Hematopoietic multipotent progenitor cell treated with erythropoietin and hydrocortisone succinate and interleukin-3 and kit ligand, for 17 days (in vitro differentiated cells): ENCODE results near the gene COL8A2.
"Not testable (repeated sequence)": the region's sequence is repeated elsewhere in the genome, so short reads cannot be mapped to it uniquely, and the experiment has no call there.

Experiments used
- DNase-seq: peaks from one replicate; pipeline ENCODE4 v3.0.0-alpha.2; 2015; ENCODE audit warnings: low spot score

COL8A2 gene

DNA sequence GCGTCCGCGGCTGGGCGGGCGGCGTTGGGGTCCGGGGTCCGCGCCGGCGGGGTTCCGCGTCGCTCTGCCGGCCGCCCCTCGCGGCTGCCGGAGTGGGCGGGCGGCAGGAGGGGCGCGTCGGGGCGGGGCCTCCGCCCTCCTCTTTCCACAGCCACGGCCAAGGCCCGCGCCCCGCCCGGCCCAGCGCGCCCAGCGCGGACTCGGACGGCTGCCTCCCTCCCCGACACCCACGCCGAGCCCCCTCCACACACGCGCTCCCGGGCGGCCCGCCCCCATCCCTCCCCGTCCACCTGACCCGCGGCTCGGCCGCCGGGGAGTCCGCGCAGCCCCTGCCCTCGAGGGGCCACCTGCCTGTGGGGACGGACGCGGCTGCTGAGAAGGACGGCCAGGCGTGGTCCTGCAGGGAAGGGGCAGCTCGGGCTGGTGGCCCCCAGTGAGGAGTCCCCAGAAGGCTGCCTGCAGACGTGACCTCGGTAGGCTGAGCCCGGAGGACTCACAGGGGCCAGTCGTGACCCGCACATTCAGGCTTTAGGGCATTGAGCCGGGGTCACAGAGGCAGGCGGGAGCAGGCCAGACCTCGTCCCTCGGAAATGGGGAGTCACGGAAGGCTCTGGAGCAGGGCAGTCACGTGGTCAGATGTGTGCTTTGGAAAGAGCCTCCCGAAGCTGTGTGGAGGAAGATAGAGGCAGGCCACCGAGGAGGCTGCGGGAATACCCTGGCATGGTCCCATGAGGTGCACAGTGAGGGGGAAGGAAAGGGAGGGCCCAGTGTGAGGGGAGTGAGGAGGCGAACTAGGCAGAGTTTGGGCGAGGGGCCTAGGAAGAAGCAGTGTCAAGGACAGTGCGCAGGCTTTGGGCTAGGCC, at the start of gene COL8A2:
COL8A2 (minus strand) TSS at position 94 of the 863 bp plus-strand sequence. CDS start 24,980 bp downstream, outside the sequence.
- no peak for DNase-seq

DNA sequence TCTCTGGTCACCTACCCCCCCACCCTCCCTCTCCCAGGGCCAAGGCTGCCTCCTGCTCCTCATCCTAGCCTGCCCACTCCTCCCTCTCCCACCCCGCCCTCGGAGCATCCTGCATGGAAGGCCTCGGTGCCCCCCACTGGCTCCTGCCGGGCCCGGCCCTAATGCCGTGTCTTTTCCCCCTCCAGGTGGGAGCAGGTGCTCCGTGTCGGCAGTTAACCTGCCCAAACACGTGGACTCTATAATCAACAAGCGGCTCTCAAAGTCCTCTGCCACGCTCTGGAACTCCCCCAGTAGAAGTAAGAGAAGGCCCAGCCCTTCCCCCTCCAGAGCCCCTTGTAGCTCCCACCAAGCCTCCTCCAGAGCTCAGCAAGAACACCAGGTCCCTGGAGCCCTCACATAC, 49.7 kb upstream of the COL8A2 start:
- no peak for DNase-seq

DNA sequence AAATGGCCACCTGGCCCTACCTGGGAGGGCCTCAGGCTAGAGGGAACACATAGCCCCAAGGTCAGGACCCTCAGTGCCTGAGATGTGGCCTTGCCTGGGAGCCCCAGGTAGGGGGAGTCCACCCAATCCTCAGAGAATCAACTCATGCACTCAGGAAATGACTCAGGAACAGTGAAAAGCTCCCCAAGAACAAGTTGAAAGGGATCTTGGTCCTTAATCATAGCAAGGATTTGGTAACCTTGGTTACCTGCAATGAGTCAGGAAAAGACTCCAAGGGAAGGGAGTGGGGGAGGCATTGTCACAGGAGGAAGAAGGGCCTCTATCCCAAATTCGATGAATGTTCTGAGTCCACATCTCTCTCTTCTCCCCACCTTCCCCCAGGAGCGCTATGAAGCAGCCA, 48.0 kb upstream of the COL8A2 start:
- no peak for DNase-seq

DNA sequence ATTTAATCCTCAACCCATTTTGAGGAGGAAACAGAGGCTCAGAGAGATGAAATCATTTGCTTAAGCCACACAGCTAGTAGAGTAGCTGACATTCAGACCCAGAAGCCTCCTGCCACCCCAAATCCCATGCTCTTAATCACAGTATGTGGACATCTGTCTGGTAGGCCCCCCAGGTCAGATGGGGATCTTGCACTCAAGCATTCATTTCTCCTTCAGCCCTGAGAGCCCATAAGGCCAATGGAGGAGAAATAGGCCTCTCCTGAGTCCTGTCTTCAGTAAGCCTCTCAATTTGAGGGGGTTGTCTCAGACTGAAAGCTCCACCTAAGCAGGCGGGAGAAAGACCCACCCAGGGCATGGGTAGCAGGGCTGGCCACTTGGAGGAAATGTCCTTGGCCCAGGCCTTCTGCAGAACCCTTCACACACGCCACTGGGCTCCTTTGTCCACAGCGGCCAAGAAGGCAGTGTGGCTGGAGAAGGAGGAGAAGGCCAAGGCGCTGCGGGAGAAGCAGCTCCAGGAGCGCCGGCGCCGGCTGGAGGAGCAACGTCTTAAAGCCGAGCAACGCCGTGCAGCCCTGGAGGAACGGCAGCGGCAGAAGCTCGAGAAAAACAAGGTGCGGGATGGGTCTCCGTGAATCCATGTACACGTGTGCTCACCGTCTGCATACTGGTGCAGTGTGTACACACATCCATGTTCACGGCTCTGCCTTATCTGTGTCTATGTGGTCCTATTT, 47.2 kb upstream of the COL8A2 start:
- no peak for DNase-seq

DNA sequence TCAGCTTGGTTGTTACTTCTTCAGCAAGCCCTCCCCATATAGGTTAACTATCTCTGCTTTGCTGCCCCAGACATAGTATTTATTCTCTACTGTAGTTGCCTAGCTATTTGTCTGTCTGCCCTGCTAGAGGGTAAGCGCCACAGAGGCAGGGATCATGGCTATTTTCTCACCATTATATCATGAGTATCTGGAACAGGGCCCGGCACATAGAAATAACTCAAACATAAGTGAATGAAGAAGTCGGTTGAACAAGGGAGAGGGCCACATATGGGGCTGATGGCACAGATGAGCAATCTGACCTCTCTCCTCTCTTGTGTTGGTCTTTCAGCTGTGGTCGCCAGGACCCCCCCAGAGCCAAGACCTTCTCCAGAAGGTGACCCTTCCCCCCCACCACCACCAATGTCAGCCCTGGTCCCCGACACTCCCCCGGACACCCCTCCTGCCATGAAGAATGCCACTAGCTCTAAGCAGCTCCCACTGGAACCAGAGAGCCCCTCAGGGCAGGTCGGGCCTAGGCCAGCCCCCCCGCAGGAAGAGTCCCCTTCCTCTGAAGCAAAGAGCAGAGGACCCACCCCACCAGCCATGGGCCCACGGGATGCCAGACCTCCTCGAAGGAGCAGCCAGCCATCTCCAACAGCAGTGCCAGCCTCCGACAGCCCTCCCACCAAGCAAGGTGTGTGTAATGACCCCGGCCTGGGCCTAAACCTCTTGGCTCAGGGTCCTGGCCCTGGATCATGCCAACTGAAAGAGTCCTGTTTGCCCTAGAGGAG, 45.8 kb upstream of the COL8A2 start:
- DNase-seq, result no peak

DNA sequence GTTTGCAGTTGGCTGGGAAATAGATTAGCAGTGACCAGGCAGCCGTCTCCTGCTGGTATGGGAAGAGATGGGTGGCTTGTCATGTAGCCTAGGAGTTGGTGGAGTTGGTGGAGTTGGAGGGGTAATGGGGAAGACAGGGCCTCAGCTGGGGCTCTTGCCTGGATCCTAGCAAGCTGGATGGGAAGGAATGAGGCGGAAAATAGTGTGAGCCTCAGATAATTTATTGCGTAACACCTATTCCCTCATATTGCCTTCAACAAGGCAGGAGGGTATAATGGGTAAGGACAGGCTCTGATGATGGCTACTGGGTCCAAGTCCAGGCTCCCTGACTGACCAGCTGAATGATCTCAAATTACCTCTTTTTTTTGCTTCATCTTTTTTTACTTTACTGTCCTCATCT, 43.5 kb upstream of the COL8A2 start:
- DNase-seq, result no peak

DNA sequence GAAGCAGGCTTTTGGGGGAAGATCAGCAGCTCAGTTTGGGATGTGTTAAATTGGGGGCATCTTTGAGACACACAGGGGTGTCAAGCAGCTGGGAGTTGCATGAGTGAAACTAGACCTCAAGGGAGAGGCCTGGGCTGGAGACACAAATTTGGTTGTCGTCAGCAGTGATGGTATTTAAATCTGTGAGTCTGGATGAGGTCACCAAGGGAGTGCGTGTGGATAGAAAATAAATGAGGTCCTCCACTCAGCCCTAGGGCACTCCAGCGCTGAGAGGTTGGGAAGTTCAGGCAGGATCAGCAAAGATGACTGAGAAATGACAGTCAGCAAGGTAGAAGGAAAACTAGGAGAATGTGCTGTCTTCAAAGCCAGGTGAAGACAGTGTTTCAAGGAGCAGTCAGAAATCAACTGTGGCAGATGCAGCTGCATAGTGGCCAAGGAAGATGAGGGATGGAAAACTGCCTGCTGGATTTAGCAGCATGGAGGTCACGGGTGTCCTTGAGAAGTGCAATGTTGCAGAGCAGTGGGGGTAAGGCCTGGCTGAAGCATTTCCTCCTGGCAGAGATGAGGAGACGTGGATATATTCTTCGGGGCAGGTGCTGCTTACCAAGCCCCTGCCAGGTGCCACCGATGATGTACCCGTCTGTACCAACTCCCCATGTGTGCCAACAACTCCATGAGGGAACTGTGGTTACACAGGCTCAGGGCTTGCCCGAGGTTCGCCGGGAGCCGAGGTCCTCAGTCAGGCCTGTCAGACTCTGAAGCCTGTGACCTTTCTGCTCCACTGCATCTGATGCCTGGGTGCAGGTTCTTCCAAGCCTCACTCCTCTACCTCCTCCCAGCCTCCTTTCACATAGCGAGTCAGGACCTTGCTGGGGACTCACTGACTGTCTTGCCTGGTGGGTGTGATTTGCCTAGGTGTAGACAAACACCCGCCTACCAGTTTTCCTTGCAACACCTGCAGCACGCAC, 42.2 kb upstream of the COL8A2 start:
- DNase-seq, result no peak

DNA sequence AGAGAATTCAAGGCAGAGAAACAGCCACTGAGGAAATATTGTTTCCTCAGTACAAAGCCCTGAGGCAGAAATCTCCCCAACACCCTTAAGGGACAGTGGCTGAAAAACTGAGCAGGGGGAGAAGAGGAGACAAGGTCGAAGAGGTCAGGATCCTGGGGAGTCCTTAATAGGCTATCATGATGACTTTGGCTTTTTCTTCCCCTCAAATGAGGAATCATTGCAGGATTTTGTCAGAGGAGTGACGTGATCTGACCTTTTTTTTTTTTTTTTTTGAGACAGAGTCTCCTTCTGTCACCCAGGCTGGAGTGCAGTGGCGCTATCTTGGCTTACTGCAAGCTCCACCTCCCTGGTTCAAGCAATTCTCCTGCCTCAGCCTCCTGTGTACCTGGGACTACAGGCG, 41.1 kb upstream of the COL8A2 start:
- DNase-seq, result no peak

DNA sequence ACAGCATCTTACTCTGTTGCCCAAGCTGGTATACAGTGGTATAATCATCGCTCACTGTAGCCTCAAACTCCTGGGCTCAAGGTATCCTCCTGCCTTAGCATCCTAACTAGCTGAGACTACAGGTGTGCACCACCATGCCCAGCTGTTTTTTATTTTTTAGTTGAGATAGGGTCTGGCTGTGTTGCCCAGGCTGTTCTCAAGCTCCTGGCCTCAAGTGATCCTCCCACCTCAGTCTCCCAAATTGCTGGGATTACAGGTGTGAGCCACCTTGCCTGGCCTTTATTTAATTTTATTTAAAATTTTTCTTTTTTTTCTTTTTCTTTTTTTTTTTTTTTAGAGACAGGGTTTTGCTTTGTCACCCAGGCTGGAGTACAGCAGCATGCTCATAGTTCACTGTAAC, 40.1 kb upstream of the COL8A2 start:
- no peak for DNase-seq

DNA sequence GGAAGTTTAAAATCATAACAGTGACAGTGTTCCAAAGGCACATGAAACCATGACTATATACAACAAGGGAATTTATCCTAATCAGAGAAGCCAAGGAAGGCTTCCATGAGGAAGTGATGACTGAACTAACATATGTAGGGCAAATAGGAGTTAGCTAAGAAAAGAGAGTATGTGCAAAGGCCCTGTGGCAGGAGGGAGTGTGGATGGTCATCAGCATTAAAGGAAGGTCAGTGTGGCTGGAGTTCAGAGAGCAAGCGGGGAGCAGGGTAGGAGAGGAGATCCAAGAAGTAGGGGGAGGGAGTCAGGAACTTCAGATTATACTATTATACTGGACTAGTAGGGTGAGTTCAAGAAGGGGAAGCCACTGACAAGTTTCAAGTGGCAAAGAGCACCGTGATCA, 39.3 kb upstream of the COL8A2 start:
- no peak for DNase-seq

DNA sequence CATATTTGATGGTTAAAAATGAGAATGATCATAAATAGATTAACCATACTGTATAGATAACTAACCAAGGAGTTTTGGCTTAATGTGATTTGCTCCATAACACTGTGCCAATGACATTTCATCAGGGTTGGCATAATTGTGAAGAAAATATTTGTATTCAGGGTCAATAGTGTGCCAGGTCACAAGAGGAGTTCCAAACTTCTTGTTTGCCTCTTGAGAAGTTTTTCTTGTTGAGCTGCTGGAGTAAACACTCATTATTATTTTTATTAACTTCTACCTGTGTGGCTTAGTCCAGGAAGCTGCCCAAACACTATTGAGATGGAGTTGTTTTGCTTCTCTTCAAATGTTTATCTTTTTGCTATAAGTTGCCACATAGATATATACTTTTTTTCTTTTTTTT, 38.4 kb upstream of the COL8A2 start:
- no peak for DNase-seq

DNA sequence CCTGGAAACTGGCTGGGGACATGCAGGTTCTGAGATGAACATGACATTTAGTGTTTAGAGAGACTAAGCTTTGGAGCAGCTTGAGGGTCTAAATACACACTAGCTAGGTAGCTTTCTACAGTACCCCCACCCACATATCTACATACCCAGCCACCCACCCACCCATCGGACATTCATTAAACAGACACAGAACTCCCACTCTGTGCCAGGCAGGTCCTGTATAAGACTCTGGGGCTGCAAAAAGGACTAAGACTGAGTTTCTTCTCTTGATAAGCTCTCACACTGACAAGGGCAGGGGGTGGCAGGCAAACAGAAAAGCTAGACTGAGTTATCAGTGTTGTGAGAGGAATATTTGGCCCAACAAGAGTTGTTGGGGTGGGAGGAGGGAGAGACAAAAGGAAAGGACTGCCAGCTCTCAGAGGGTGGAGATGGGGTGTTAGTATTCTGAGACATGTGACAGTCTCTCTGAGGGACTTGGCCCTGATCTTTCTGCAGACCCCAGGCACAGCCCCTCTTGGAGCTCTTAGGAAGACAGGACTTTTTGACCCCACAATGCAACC, 37.7 kb upstream of the COL8A2 start:
- no peak for DNase-seq

DNA sequence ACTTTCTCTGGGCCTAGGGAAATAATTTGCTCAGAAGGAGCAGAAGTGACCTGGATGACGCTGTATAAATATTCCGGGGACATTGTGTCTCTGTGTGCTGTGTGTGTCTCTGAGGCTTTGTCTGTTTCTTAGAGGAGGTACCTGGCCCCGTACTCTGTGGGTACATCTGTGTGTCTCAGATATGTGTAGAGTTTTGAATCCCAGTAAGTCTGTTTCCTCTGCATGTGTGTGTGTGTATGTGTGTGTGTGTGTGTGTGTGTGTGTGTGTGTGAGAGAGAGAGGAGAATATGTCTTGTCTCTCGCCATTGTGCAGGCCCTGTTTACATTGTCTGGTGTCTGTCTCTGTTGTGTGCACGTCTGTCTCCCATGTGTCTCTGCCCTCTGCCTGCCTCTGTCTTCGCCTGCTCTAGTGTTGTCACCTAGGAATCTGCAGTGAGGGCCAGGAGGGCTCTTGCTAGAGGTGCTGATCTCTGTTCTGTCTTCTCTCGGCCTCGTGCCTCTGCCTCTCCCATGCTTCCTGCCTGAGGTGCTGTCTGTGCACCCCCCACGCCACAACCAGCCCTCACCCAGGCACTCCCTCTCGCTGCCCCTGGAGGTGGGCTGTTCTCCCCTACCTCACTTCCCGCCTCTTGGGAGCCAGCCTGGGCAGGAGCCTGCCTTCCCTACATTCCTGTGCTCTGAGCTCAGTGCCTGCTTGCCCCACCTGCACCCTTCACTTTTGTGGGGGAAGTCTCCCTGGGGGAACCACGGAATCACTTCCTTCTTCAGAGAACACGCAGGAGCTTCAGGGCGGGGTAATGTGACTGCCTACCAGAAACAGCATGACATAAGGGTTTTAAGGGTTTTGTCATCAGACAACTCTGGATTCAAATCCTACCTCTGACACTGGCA, 36.9 kb upstream of the COL8A2 start:
- DNase-seq, result no peak

DNA sequence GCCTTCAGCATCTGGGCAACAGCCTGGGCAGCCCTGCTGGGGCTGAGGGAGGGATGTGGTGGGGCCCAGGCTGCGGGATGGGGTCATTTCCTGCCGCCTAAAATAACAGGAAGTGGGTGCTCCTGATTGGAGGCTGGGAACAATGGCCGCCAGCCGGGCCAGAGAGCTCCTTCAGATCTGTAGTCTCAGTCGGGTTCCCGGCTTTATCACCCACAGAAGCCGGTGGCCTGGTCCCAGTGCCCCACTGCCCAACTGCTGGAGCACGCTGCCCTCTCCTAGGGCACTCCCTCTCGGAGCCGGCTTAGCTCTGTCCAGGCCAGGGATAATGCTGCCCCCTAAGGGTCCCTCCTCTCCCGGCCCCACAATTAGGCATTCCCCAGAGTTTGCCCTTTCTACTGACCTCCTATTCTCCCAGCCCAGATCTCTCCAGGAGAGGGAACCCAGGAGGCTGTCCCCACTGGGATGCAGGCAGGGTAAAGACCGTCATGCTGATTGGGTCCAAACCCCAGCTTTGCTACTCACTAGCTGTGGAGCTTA, 36.0 kb upstream of the COL8A2 start:
- peak; percentile 59 for DNase-seq

DNA sequence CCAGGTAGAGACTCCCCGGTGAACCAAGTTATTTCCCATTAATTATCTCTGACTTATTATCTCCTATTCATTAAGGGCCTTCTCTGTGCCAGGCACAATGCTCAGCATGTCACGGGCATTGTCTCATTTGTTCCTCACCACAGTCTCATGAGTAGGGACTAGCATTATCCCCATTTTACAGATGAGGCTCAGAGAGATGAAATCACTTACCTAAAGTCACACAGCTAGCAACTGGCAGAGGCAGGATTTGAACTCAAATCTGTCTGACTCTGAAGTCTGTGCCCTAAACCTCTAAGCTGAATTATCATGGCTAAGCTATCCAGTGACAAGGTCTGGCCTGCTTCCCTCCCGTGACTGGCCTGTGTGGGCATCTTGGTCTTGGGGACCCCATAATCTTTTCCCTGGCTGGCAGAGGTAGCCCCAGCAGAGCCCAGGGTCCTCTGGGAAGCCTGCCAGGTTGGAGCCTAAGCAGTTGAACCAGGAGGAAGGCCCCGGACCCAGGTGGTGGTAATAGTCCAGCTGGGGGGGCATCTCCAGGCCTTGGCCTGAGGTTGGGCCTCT, 35.4 kb upstream of the COL8A2 start:
- no peak for DNase-seq

DNA sequence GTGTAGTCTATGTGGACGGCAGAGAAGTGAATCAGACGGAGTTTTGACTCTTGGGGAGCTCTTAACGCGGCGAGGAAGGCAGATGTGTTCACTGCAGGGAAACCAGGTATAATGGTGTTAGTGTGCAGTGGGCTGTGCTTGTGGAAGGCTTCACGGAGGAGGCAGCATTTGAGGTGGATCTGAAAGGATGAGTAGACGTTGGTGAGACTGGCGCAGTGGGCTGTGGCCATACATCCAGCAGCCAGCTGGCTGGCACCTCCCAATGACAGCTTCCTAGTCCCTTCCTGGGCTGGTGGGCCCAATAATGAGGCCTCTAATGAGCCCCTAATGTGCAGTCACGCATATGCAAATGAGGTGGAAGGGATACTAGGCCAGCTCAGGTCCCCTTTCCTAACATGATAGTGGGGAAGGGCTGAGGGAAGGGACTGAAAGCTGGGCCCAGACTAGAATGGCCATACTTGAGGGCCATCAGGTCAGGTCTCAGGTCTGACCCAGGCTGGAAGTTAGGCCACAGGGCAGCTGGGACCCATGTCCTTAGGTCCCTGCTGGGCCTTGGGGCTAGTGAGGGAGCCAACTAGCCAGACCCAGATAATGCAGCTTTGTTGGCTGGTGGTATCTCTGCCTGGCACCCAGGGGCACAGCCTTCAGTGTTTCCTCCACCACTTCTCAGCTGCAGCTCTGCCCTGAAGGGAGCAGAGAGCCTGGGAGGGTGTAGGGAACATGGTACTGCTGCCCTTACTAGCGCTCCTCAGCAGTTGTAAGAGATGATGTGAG, 34.8 kb upstream of the COL8A2 start:
- no peak for DNase-seq

DNA sequence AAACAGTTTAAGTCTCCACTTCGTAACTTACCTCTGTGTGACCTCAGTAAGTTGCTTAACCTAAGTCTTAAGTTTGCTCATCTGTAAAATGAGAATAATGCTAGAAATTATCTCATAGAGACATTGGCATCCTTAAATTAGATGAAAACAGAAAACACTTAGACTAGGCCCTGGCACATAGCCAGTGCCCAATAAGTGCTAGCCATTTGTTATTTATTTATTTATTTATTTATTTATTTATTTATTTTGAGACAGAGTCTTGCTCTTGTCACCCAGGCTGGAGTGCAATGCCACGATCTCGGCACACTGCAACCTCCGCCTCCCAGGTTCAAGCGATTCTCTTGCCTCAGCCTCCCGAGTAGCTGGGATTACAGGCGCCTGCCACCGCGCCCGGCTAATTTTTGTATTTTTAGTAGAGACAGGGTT, 33.8 kb upstream of the COL8A2 start:
- not testable (repeated sequence) for DNase-seq

DNA sequence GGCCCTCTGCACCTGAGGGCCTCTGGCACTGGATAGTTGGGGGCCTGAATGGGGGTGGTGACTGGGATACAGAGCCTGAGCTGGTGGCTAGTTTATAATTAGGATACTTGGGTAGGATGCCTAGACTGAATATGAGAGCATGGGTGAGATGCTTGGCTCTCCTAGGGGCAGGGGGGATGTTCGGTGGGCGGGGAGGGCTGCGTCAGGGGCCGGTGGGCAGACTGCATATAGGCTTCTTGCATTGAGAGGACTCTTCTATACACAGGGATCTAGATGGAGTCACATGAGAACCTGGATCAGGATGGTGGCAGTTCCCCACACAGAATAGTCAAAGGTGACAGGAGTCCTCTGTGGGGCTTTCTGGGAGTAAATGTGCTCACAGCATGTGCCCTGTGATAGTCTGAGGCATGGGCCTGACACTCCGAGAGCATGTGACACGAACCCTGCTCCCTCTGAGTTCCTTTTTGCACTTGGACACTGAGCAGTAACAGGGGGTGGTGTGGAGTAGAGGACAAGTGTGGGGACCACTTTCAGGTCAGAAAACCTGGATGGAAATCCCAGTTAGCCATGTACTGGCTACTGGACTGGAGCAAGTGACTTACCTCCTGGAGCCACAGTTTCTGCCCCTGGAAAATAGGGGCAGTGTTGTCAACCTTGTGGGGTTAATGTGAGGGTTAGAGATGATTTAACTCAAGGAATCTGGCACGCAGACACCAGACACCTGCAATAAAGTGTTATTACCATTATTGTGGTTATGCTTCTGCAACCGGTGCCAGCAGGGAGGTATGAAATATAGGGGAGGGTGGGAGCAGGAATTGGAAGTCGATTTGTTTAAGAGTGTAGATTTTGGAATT, 33.2 kb upstream of the COL8A2 start:
- no peak for DNase-seq
